Stimulated activated naive B cell treated with anti-CD40 and anti-IgM and Interleukin-4, amounts not matched to agents 10 μg/mL and 1 μg/mL and 100 μg/mL, for 72 hours (primary cell): Measurements from ENCODE around the gene OPRM1.
"Not testable (repeated sequence)": the region's sequence is repeated elsewhere in the genome, so short reads cannot be mapped to it uniquely, and the experiment has no call there.

ENCODE experiments used
- ATAC-seq, 2 donors: fragments of 150-1000 bp; cut with Tn5 transposase; replicated peaks; 2 replicates each; pipeline ENCODE4 v1.10.0; 2021; ENCODE audit warnings: moderate library complexity in 1 of 2
- DNase-seq: peaks from one replicate; pipeline ENCODE4 v3.0.0; 2021
- H3K27ac Mint-ChIP-seq: one replicate; pipeline ENCODE4 v1.8.0; 2022; ENCODE audit warnings: mild to moderate bottlenecking, mixed read lengths
- H3K27me3 Mint-ChIP-seq, 2 donors: one replicate each; pipeline ENCODE4 v1.8.0; 2022; ENCODE audit warnings: mixed read lengths in 2 of 2
- H3K36me3 Mint-ChIP-seq, 2 donors: one replicate each; pipeline ENCODE4 v1.8.0; 2022; ENCODE audit warnings: mixed read lengths in 2 of 2, mild to moderate bottlenecking in 1 of 2
- H3K4me1 Mint-ChIP-seq, 2 donors: one replicate each; pipeline ENCODE4 v1.8.0; 2022; ENCODE audit warnings: mixed read lengths in 2 of 2, mild to moderate bottlenecking in 1 of 2
- H3K4me3 Mint-ChIP-seq, 2 donors: one replicate each; pipeline ENCODE4 v1.8.0; 2022; ENCODE audit warnings: mild to moderate bottlenecking in 2 of 2, mixed read lengths in 2 of 2, moderate library complexity in 1 of 2
- H3K9me3 Mint-ChIP-seq, 2 donors: one replicate each; pipeline ENCODE4 v1.8.0; 2022; ENCODE audit warnings: mixed read lengths in 2 of 2, mild to moderate bottlenecking in 1 of 2

The OPRM1 gene

GRCh38 chr6:154238831-154239230 is 199.8 kb downstream of the OPRM1 start:
- ATAC-seq (no peak), DNase-seq (no peak)
- Mint-ChIP-seq H3K4me3 (no peak overlapping the region), H3K27me3 (peaks cover 13 to 16% of the 10 kb centered on the region in 2 donors), H3K27ac (no peak overlapping the region), H3K9me3 (peaks cover 8 to 9% of the 10 kb centered on the region in 2 donors), H3K4me1 (peaks cover 7 to 31% of the 10 kb centered on the region in 2 donors), H3K36me3 (peaks cover 0 to 5% of the 10 kb centered on the region in 2 donors)

GRCh38 chr6:154239392-154239791 is 200.4 kb downstream of the OPRM1 start:
- peaks cover 8 to 9% of the 10 kb centered on the region in 2 donors for H3K9me3 Mint-ChIP-seq
- ATAC-seq (peak in 1 of 2 donors; percentile 34), DNase-seq (no peak)
- H3K4me3 Mint-ChIP-seq = no peak overlapping the region
- no peak overlapping the region for H3K27ac Mint-ChIP-seq
- H3K4me1 Mint-ChIP-seq = peaks cover 4 to 31% of the 10 kb centered on the region in 2 donors
- peaks cover 13 to 16% of the 10 kb centered on the region in 2 donors for H3K27me3 Mint-ChIP-seq
- peaks cover 0 to 5% of the 10 kb centered on the region in 2 donors for H3K36me3 Mint-ChIP-seq

- not testable (repeated sequence) for H3K4me3 Mint-ChIP-seq, ATAC-seq, H3K27ac Mint-ChIP-seq
Measured at GRCh38 chr6:154241061-154241460, 202.0 kb downstream of the OPRM1 start.

GRCh38 chr6:154241581-154241980 is 202.5 kb downstream of the OPRM1 start:
- ATAC-seq = no peak
- Mint-ChIP-seq H3K4me3 (no peak overlapping the region), H3K4me1 (peaks cover 0 to 29% of the 10 kb centered on the region in 2 donors), H3K36me3 (peaks cover 0 to 5% of the 10 kb centered on the region in 2 donors), H3K27me3 (peaks cover 18 to 34% of the 10 kb centered on the region in 2 donors), H3K9me3 (peaks cover 8 to 9% of the 10 kb centered on the region in 2 donors), H3K27ac (no peak overlapping the region)
- DNase-seq = no peak

More at GRCh38 chr6:154241061-154241460, 202.0 kb downstream of the OPRM1 start:
- H3K4me1 Mint-ChIP-seq = peaks cover 0 to 29% of the 10 kb centered on the region in 2 donors
- not testable (repeated sequence) for DNase-seq, H3K9me3 Mint-ChIP-seq, H3K36me3 Mint-ChIP-seq
- H3K27me3 Mint-ChIP-seq = peaks cover 13 to 29% of the 10 kb centered on the region in 2 donors

- H3K36me3 Mint-ChIP-seq = peaks cover 0 to 5% of the 10 kb centered on the region in 2 donors
- H3K9me3 Mint-ChIP-seq = peaks cover 8 to 9% of the 10 kb centered on the region in 2 donors
- no peak overlapping the region for H3K4me3 Mint-ChIP-seq
- peaks cover 6 to 38% of the 10 kb centered on the region in 2 donors for H3K4me1 Mint-ChIP-seq
- no peak overlapping the region for H3K27ac Mint-ChIP-seq
- no peak for DNase-seq
- peaks cover 24 to 45% of the 10 kb centered on the region in 2 donors for H3K27me3 Mint-ChIP-seq
- ATAC-seq = no peak
Measured at GRCh38 chr6:154242617-154243357, 203.7 kb downstream of the OPRM1 start.

GRCh38 chr6:154243793-154244750 is 205.0 kb downstream of the OPRM1 start:
- Mint-ChIP-seq H3K27ac (no peak overlapping the region), H3K27me3 (peaks cover 26 to 45% of the 10 kb centered on the region in 2 donors), H3K36me3 (peaks cover 0 to 5% of the 10 kb centered on the region in 2 donors), H3K9me3 (peaks cover 8 to 9% of the 10 kb centered on the region in 2 donors), H3K4me1 (peaks cover 8 to 41% of the 10 kb centered on the region in 2 donors), H3K4me3 (no peak overlapping the region)
- ATAC-seq (no peak), DNase-seq (no peak)

- H3K27me3 Mint-ChIP-seq = peaks cover 28 to 45% of the 10 kb centered on the region in 2 donors
- H3K36me3 Mint-ChIP-seq = peaks cover 0 to 5% of the 10 kb centered on the region in 2 donors
- DNase-seq (no peak), ATAC-seq (no peak)
- no peak overlapping the region for H3K27ac Mint-ChIP-seq
- peaks cover 8 to 9% of the 10 kb centered on the region in 2 donors for H3K9me3 Mint-ChIP-seq
- peaks cover 15 to 50% of the 10 kb centered on the region in 2 donors for H3K4me1 Mint-ChIP-seq
- no peak overlapping the region for H3K4me3 Mint-ChIP-seq
Measured at GRCh38 chr6:154245506-154245905, 206.5 kb downstream of the OPRM1 start.

GRCh38 chr6:154246723-154247118 is 207.7 kb downstream of the OPRM1 start:
- Mint-ChIP-seq H3K9me3 (peaks cover 5 to 8% of the 10 kb centered on the region in 2 donors), H3K4me3 (no peak overlapping the region), H3K27me3 (peaks cover 28 to 46% of the 10 kb centered on the region in 2 donors), H3K36me3 (peaks cover 0 to 5% of the 10 kb centered on the region in 2 donors), H3K4me1 (peaks cover 15 to 50% of the 10 kb centered on the region in 2 donors), H3K27ac (no peak overlapping the region)
- DNase-seq (no peak), ATAC-seq (no peak)

- ATAC-seq = peak; percentile 42 to 49
- Mint-ChIP-seq H3K4me3 (peak overlapping the region in 1 of 2 donors; percentile 62), H3K9me3 (peaks cover 5 to 8% of the 10 kb centered on the region in 2 donors), H3K36me3 (peaks cover 0 to 5% of the 10 kb centered on the region in 2 donors), H3K4me1 (peaks cover 15 to 50% of the 10 kb centered on the region in 2 donors), H3K27me3 (peaks cover 32 to 50% of the 10 kb centered on the region in 2 donors), H3K27ac (no peak overlapping the region)
- no peak for DNase-seq
Measured at GRCh38 chr6:154247119-154247861, 208.2 kb downstream of the OPRM1 start.

GRCh38 chr6:154249499-154250298 is 210.7 kb downstream of the OPRM1 start:
- Mint-ChIP-seq H3K27ac (no peak overlapping the region), H3K4me3 (peak overlapping the region; percentile 2 to 52), H3K36me3 (peaks cover 3% of the 10 kb centered on the region in 2 donors), H3K27me3 (peaks cover 23 to 43% of the 10 kb centered on the region in 2 donors), H3K9me3 (peaks cover 3 to 6% of the 10 kb centered on the region in 2 donors), H3K4me1 (peaks cover 15 to 29% of the 10 kb centered on the region in 2 donors)
- ATAC-seq = peak; percentile 87 to 88
- no peak for DNase-seq

GRCh38 chr6:154251116-154251515 is 212.1 kb downstream of the OPRM1 start:
- Mint-ChIP-seq H3K4me3 (no peak overlapping the region), H3K27ac (no peak overlapping the region), H3K27me3 (peaks cover 23 to 32% of the 10 kb centered on the region in 2 donors), H3K9me3 (peaks cover 10 to 14% of the 10 kb centered on the region in 2 donors), H3K36me3 (peaks cover 10% of the 10 kb centered on the region in 2 donors), H3K4me1 (peaks cover 15 to 28% of the 10 kb centered on the region in 2 donors)
- DNase-seq (no peak), ATAC-seq (no peak)

- Mint-ChIP-seq H3K27me3 (peaks cover 13 to 17% of the 10 kb centered on the region in 2 donors), H3K4me1 (peaks cover 13 to 34% of the 10 kb centered on the region in 2 donors)
Measured at GRCh38 chr6:154252678-154253077, 213.6 kb downstream of the OPRM1 start.

GRCh38 chr6:154257067-154257466 is 218.0 kb downstream of the OPRM1 start:
- Mint-ChIP-seq H3K4me1 (peaks cover 17 to 37% of the 10 kb centered on the region in 2 donors), H3K36me3 (peaks cover 10 to 16% of the 10 kb centered on the region in 2 donors), H3K27me3 (peaks cover 2 to 8% of the 10 kb centered on the region in 2 donors), H3K4me3 (no peak overlapping the region), H3K9me3 (peaks cover 16 to 22% of the 10 kb centered on the region in 2 donors), H3K27ac (no peak overlapping the region)
- no peak for ATAC-seq
- DNase-seq = no peak

More at GRCh38 chr6:154252678-154253077, 213.6 kb downstream of the OPRM1 start:
- H3K9me3 Mint-ChIP-seq = peaks cover 14 to 22% of the 10 kb centered on the region in 2 donors
- no peak overlapping the region for H3K4me3 Mint-ChIP-seq
- ATAC-seq = no peak
- no peak for DNase-seq
- H3K36me3 Mint-ChIP-seq = peaks cover 10 to 16% of the 10 kb centered on the region in 2 donors
- H3K27ac Mint-ChIP-seq = no peak overlapping the region
